Duodenal mucosa (tissue), 2 donors: Measurements from ENCODE around the gene SHISA9.
"Not testable (repeated sequence)": the region's sequence is repeated elsewhere in the genome, so short reads cannot be mapped to it uniquely, and the experiment has no call there.

Experiments
- H3K27ac ChIP-seq: one replicate; pipeline ENCODE4 v1.7.0; 2013; ENCODE audit warnings: low read depth, low read length
- H3K27me3 ChIP-seq, 2 donors: one replicate each; pipeline ENCODE4 v1.7.0; 2013; ENCODE audit warnings: low read length in 2 of 2, control low read depth in 1 of 2; ENCODE audit not compliant: insufficient read depth in 2 of 2, control insufficient read depth in 1 of 2
- H3K36me3 ChIP-seq, 2 donors: one replicate each; pipeline ENCODE4 v1.7.0; 2013; ENCODE audit warnings: low read length in 2 of 2, control low read depth in 1 of 2; ENCODE audit not compliant: insufficient read depth in 2 of 2, control insufficient read depth in 1 of 2
- H3K4me1 ChIP-seq, 2 donors: one replicate each; pipeline ENCODE4 v1.7.0; 2013; ENCODE audit warnings: low read length in 2 of 2, control low read depth in 1 of 2; ENCODE audit not compliant: insufficient read depth in 2 of 2, control insufficient read depth in 1 of 2
- H3K4me3 ChIP-seq, 2 donors: one replicate each; pipeline ENCODE4 v1.7.0; 2013; ENCODE audit warnings: low read length in 2 of 2, low read depth in 1 of 2
- H3K9ac ChIP-seq, 2 donors: one replicate each; pipeline ENCODE4 v1.7.0; 2013; ENCODE audit warnings: low read length in 2 of 2, low read depth in 1 of 2
- H3K9me3 ChIP-seq, 2 donors: one replicate each; pipeline ENCODE4 v1.7.0; 2013; ENCODE audit warnings: low read length in 2 of 2, control low read depth in 1 of 2; ENCODE audit not compliant: control insufficient read depth in 1 of 2

SHISA9 gene

GRCh38 chr16:12907670-12908233 lies 6.4 kb downstream of the SHISA9 start:
- H3K4me1 ChIP-seq: no peaks in the 10 kb centered on the region
- no peaks in the 10 kb centered on the region for H3K36me3 ChIP-seq
- no peaks in the 10 kb centered on the region for H3K9me3 ChIP-seq
- H3K27me3 ChIP-seq: peaks cover 12 to 15% of the 10 kb centered on the region in 2 donors
- H3K9ac ChIP-seq: no peak overlapping the region
- no peak overlapping the region for H3K27ac ChIP-seq
- no peak overlapping the region for H3K4me3 ChIP-seq

GRCh38 chr16:12917246-12917645 lies 15.8 kb downstream of the SHISA9 start:
- H3K36me3 ChIP-seq: no peaks in the 10 kb centered on the region
- no peak overlapping the region for H3K27ac ChIP-seq
- H3K27me3 ChIP-seq: no peaks in the 10 kb centered on the region
- H3K9me3 ChIP-seq: no peaks in the 10 kb centered on the region
- no peaks in the 10 kb centered on the region for H3K4me1 ChIP-seq
- H3K4me3 ChIP-seq: no peak overlapping the region
- no peak overlapping the region for H3K9ac ChIP-seq

DNA sequence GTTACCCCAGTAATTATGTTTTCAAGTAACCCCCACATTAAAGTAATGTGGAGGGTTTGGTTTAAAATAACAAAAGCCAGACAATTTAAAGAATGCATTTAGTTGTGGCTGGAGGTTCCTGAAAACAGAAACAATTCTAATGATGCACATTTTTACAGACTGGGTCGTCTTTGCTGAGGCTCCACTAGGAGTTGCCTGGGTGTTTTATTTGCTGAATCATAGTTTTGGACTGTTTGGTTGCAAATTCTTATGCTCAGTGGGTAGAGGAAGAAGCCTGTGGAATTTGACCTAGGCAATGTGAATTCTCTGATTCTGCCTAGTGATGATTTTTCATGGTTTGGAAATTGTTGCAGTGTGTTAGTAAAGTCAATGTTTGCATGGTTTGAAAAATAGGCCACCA lies 16.3 kb downstream of the SHISA9 start:
- Histone ChIP-seq H3K36me3 (no peaks in the 10 kb centered on the region), H3K4me1 (no peaks in the 10 kb centered on the region), H3K27me3 (no peaks in the 10 kb centered on the region), H3K27ac (no peak overlapping the region), H3K9ac (no peak overlapping the region), H3K9me3 (no peaks in the 10 kb centered on the region), H3K4me3 (no peak overlapping the region)

DNA sequence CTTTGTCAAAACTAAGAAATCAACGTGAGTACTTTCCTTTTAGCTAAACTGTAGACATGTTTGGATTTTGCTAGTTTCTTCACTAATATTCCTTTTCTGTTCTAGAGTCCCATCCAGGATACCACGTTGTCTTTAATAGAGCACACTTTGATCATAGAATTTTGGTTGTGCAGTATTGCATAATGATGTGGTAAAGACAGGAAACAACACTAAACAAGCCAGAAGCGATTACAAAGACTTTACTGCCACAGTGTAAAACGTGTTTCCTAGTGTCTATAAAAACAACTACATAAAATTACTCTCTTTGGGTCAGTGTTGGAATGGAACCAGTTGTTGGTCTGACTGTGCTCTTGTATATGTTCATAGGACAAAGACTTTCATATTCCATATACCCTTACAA lies 19.3 kb downstream of the SHISA9 start:
- H3K4me3 ChIP-seq: no peak overlapping the region
- H3K27me3 ChIP-seq: no peaks in the 10 kb centered on the region
- no peak overlapping the region for H3K27ac ChIP-seq
- H3K9ac ChIP-seq: no peak overlapping the region
- no peaks in the 10 kb centered on the region for H3K4me1 ChIP-seq
- H3K36me3 ChIP-seq: no peaks in the 10 kb centered on the region
- no peaks in the 10 kb centered on the region for H3K9me3 ChIP-seq

- not testable (repeated sequence) for H3K4me3 ChIP-seq, H3K27ac ChIP-seq, H3K9me3 ChIP-seq, H3K27me3 ChIP-seq, H3K9ac ChIP-seq, H3K36me3 ChIP-seq, H3K4me1 ChIP-seq
Observed at GRCh38 chr16:12923640-12924039, 22.2 kb downstream of the SHISA9 start.

- Histone ChIP-seq H3K9me3 (no peaks in the 10 kb centered on the region), H3K9ac (no peak overlapping the region), H3K4me3 (no peak overlapping the region), H3K27me3 (no peaks in the 10 kb centered on the region), H3K4me1 (no peaks in the 10 kb centered on the region), H3K27ac (no peak overlapping the region), H3K36me3 (no peaks in the 10 kb centered on the region)
Observed at GRCh38 chr16:12925026-12925800, 23.8 kb downstream of the SHISA9 start.

DNA sequence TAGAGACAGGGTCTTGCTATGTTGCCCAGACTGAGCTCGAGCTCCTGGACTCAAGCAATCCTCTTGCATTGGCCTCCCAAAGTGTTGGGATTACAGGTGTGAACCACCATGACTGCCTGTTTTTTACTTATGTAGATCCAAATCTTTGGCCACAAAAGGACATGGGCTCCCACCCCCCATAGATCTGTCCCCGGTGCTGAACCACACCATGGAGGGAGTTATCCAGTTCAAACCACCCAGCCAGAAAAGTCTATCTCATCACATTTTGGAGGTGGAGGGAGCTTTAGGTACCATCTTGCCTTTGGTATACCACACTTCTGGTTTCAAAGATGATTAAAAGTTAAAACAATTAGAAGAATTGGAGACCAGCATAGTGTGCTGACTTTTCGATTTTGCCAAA lies 26.2 kb downstream of the SHISA9 start:
- H3K4me3 ChIP-seq: no peak overlapping the region

GRCh38 chr16:12930881-12931280 lies 29.5 kb downstream of the SHISA9 start:
- Histone ChIP-seq H3K27me3 (no peaks in the 10 kb centered on the region), H3K27ac (no peak overlapping the region), H3K36me3 (no peaks in the 10 kb centered on the region), H3K9ac (no peak overlapping the region), H3K4me3 (no peak overlapping the region), H3K4me1 (no peaks in the 10 kb centered on the region), H3K9me3 (no peaks in the 10 kb centered on the region)

More for the DNA sequence above, 26.2 kb downstream of the SHISA9 start:
- no peaks in the 10 kb centered on the region for H3K9me3 ChIP-seq
- H3K27me3 ChIP-seq: no peaks in the 10 kb centered on the region
- H3K4me1 ChIP-seq: no peaks in the 10 kb centered on the region
- no peak overlapping the region for H3K27ac ChIP-seq
- no peak overlapping the region for H3K9ac ChIP-seq
- no peaks in the 10 kb centered on the region for H3K36me3 ChIP-seq

- no peaks in the 10 kb centered on the region for H3K27me3 ChIP-seq
- H3K9ac ChIP-seq: no peak overlapping the region
- H3K4me3 ChIP-seq: no peak overlapping the region
- H3K9me3 ChIP-seq: no peaks in the 10 kb centered on the region
- no peaks in the 10 kb centered on the region for H3K4me1 ChIP-seq
- no peak overlapping the region for H3K27ac ChIP-seq
- no peaks in the 10 kb centered on the region for H3K36me3 ChIP-seq
Observed at GRCh38 chr16:12936391-12936790, 35.0 kb downstream of the SHISA9 start.

DNA sequence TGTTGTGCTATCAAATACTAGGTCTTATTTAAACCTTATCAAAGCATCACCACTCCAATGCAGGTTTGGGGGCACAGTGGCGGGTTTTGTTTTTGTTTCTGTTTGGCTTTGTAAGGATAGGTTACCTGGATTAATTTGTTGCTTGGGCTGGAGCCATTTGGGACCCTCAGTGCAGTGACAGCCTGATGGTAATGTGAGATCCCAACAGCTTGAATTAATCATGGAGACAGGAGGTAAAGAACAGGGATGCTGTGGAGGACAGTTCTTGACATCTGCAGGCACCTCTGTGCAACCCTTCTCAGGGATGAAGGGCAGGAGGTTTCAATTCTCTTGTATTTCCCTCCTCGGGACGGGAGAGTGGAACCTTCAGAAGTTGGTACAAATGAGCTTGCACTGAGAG lies 40.5 kb downstream of the SHISA9 start:
- peaks cover 0 to 4% of the 10 kb centered on the region in 2 donors for H3K9me3 ChIP-seq
- no peak overlapping the region for H3K4me3 ChIP-seq
- no peak overlapping the region for H3K27ac ChIP-seq
- no peak overlapping the region for H3K9ac ChIP-seq
- H3K4me1 ChIP-seq: no peaks in the 10 kb centered on the region
- H3K27me3 ChIP-seq: no peaks in the 10 kb centered on the region
- no peaks in the 10 kb centered on the region for H3K36me3 ChIP-seq
